Measurements from ENCODE around the gene AMHR2.

- TF ChIP-seq CEBPB (IDR thresholded peaks at IDR 0.05) (no peak; the same call in 1 of the 2 replicates), MAX (IDR thresholded peaks at IDR 0.05) (peak; percentile 81), USF1 (IDR thresholded peaks at IDR 0.05) (peak; percentile 10; the same call in 1 of the 2 replicates), FOXM1 (IDR thresholded peaks at IDR 0.05; ENCODE audit: borderline replicate concordance, low read depth) (no peak; the same call in 1 of the 2 replicates), REST (IDR thresholded peaks at IDR 0.05; ENCODE audit: low read depth) (no peak), EGR1 (IDR thresholded peaks at IDR 0.05) (0 out of 2 replicates have a peak, but pooled peaks have one; percentile 45), EP300 (IDR thresholded peaks at IDR 0.05; ENCODE audit: borderline replicate concordance) (peak; percentile 47; the same call in 1 of the 2 replicates), CREB1 (IDR thresholded peaks at IDR 0.05; ENCODE audit: low read depth) (no peak), NFIC (IDR thresholded peaks at IDR 0.05) (peak; percentile 32; the same call in 1 of the 2 replicates), RAD21 (IDR thresholded peaks at IDR 0.05; ENCODE audit: low read depth) (no peak), YY1 (IDR thresholded peaks at IDR 0.05; ENCODE audit: low read depth) (peak; percentile 70), TAF1 (IDR thresholded peaks at IDR 0.05; ENCODE audit: low read depth) (peak; percentile 62; the same call in 1 of the 2 replicates), TCF12 (IDR thresholded peaks at IDR 0.05; ENCODE audit: low read depth) (peak; percentile 76), ZBTB7A (IDR thresholded peaks at IDR 0.05; ENCODE audit: low read depth) (peak; percentile 39; the same call in 1 of the 2 replicates)
Observed at GRCh38 chr12:53452159-53453077, 28.8 kb downstream of the AMHR2 start.
